Karpas-422 (cell line): ENCODE measurements around the gene MRPS2. TPM values are rescaled to one million over a fixed set of nuclear protein-coding genes. Genes with fewer than 3 reads are reported as not detected.
"Not testable (repeated sequence)": the region's sequence is repeated elsewhere in the genome, so short reads cannot be mapped to it uniquely, and the experiment has no call there.

Experiments used
- DNase-seq: peaks from one replicate; pipeline ENCODE4 v3.0.0-alpha.2; 2015
- H2AFZ ChIP-seq: fragments of 200-600 bp; sonication (generic); 2 replicates; pipeline ENCODE4 v1.6.1; 2014; ENCODE audit warnings: antibody characterized with exemption, low read length, mixed read lengths
- H3K27ac ChIP-seq: fragments of 200-600 bp; sonication (generic); 2 replicates; pipeline ENCODE4 v1.5.1; 2014; ENCODE audit warnings: mild to moderate bottlenecking, low read length, moderate library complexity
- H3K27me3 ChIP-seq: fragments of 200-600 bp; sonication (generic); 2 replicates; pipeline ENCODE4 v1.6.1; 2014; ENCODE audit warnings: low read length, mixed read lengths
- H3K36me3 ChIP-seq: fragments of 200-600 bp; sonication (generic); 2 replicates; pipeline ENCODE4 v1.6.1; 2014; ENCODE audit warnings: low read length, mixed read lengths; ENCODE audit not compliant: insufficient read depth
- H3K4me1 ChIP-seq: fragments of 200-600 bp; sonication (generic); 2 replicates; pipeline ENCODE4 v1.6.1; 2014; ENCODE audit warnings: mild to moderate bottlenecking, low read length, mixed read lengths
- H3K4me2 ChIP-seq: fragments of 200-600 bp; sonication (generic); 2 replicates; pipeline ENCODE4 v1.6.1; 2014; ENCODE audit warnings: low read length, low read depth, mild to moderate bottlenecking; ENCODE audit not compliant: poor library complexity, severe bottlenecking
- H3K4me3 ChIP-seq: fragments of 200-600 bp; sonication (generic); 2 replicates; pipeline ENCODE4 v1.5.1; 2014; ENCODE audit warnings: mild to moderate bottlenecking, antibody characterized with exemption, low read length, mixed read lengths
- H3K79me2 ChIP-seq: fragments of 200-600 bp; sonication (generic); 2 replicates; pipeline ENCODE4 v1.6.1; 2014; ENCODE audit warnings: mild to moderate bottlenecking, low read length, mixed read lengths
- H3K9ac ChIP-seq: fragments of 200-600 bp; sonication (generic); 2 replicates; pipeline ENCODE4 v1.6.0; 2014; ENCODE audit warnings: low read length
- H3K9me2 ChIP-seq: fragments of 200-600 bp; sonication (generic), shearing (Covaris generic); replicated peaks from 2 replicates; pipeline ENCODE4 v1.6.0; 2014; ENCODE audit warnings: mild to moderate bottlenecking, low read length, moderate library complexity; ENCODE audit not compliant: insufficient read depth
- H3K9me3 ChIP-seq: fragments of 300-700, 200-600 bp; sonication (generic); 2 replicates; pipeline ENCODE4 v1.6.1; 2014; ENCODE audit warnings: low read length, mixed read lengths
- H4K20me1 ChIP-seq: fragments of 200-600 bp; sonication (generic); 2 replicates; pipeline ENCODE4 v1.6.1; 2014; ENCODE audit warnings: mild to moderate bottlenecking, antibody characterized with exemption, low read length, low read depth; ENCODE audit not compliant: insufficient read depth
- total RNA-seq: library from RNA; depleted of rRNA; stranded (reverse); fragments of >200 nt; shearing (Covaris generic); gene quantifications from 2 replicates; pipeline ENCODE4 v1.2.3, GENCODE V29; 2014; ENCODE audit warnings: low replicate concordance

The MRPS2 gene
- total RNA-seq, 1 experiment from 2014 or later, result 47.9 TPM

GRCh38 chr9:135543262-135543894 lies 42.9 kb downstream of the MRPS2 start:
- not testable (repeated sequence) for H3K4me2 ChIP-seq, H3K27ac ChIP-seq, H3K9me3 ChIP-seq, H3K36me3 ChIP-seq, DNase-seq, H3K4me3 ChIP-seq, H4K20me1 ChIP-seq, H3K79me2 ChIP-seq, H3K9ac ChIP-seq, H2AFZ ChIP-seq, H3K27me3 ChIP-seq, H3K9me2 ChIP-seq, H3K4me1 ChIP-seq

- no peaks in the 10 kb centered on the region for H3K79me2 ChIP-seq
- no peak overlapping the region for H3K4me2 ChIP-seq
- H3K9me2 ChIP-seq, result no peaks in the 10 kb centered on the region
- H3K4me3 ChIP-seq, result no peak overlapping the region
- no peaks in the 10 kb centered on the region for H3K36me3 ChIP-seq
- H3K9me3 ChIP-seq, result no peaks in the 10 kb centered on the region
- no peak overlapping the region for H3K9ac ChIP-seq
- H3K27me3 ChIP-seq, result no peaks in the 10 kb centered on the region
- no peaks in the 10 kb centered on the region for H3K4me1 ChIP-seq
- no peak overlapping the region for H3K27ac ChIP-seq
- no peak overlapping the region for H2AFZ ChIP-seq
- H4K20me1 ChIP-seq, result no peaks in the 10 kb centered on the region
- no peak for DNase-seq
These were observed 44.6 kb downstream of the MRPS2 start for GRCh38 chr9:135544981-135545635.

GRCh38 chr9:135545646-135546176 lies 45.2 kb downstream of the MRPS2 start, which contains the start of gene OBP2A:
TSS of gene OBP2A (plus strand) at chr9:135546126. CDS start at chr9:135546181, 55 bp downstream.
- not testable (repeated sequence) for H3K36me3 ChIP-seq, H3K4me1 ChIP-seq, H2AFZ ChIP-seq, H3K4me2 ChIP-seq, H3K9me2 ChIP-seq, H3K9ac ChIP-seq, DNase-seq, H3K27ac ChIP-seq, H3K27me3 ChIP-seq, H4K20me1 ChIP-seq, H3K9me3 ChIP-seq, H3K4me3 ChIP-seq, H3K79me2 ChIP-seq

GRCh38 chr9:135546792-135547617 lies 46.5 kb downstream of the MRPS2 start:
- H3K79me2 ChIP-seq, H3K36me3 ChIP-seq, H3K9me3 ChIP-seq, H3K4me2 ChIP-seq, H3K9me2 ChIP-seq, H3K27me3 ChIP-seq, H4K20me1 ChIP-seq, DNase-seq, H3K4me1 ChIP-seq, H3K9ac ChIP-seq, H2AFZ ChIP-seq, H3K4me3 ChIP-seq, H3K27ac ChIP-seq: not testable (repeated sequence)

GRCh38 chr9:135547756-135548736 lies 47.6 kb downstream of the MRPS2 start:
- no peaks in the 10 kb centered on the region for H3K9me2 ChIP-seq

GRCh38 chr9:135549478-135550343 lies 49.2 kb downstream of the MRPS2 start:
- not testable (repeated sequence) for H3K9ac ChIP-seq, H4K20me1 ChIP-seq, H3K27me3 ChIP-seq, H2AFZ ChIP-seq, H3K4me1 ChIP-seq, H3K9me2 ChIP-seq, H3K4me3 ChIP-seq, H3K9me3 ChIP-seq, DNase-seq, H3K27ac ChIP-seq, H3K79me2 ChIP-seq, H3K36me3 ChIP-seq, H3K4me2 ChIP-seq

More at GRCh38 chr9:135547756-135548736, 47.6 kb downstream of the MRPS2 start:
- H3K27ac ChIP-seq, result no peak overlapping the region
- H3K79me2 ChIP-seq, result no peaks in the 10 kb centered on the region
- H3K4me1 ChIP-seq, result no peaks in the 10 kb centered on the region
- H2AFZ ChIP-seq, result no peak overlapping the region
- H3K36me3 ChIP-seq, result no peaks in the 10 kb centered on the region
- no peak overlapping the region for H3K9ac ChIP-seq
- H3K9me3 ChIP-seq, result no peaks in the 10 kb centered on the region
- no peak for DNase-seq
- no peak overlapping the region for H3K4me3 ChIP-seq
- no peaks in the 10 kb centered on the region for H4K20me1 ChIP-seq
- H3K27me3 ChIP-seq, result no peaks in the 10 kb centered on the region
- H3K4me2 ChIP-seq, result no peak overlapping the region

GRCh38 chr9:135550344-135550918 lies 49.9 kb downstream of the MRPS2 start:
- no peak overlapping the region for H2AFZ ChIP-seq
- H3K9ac ChIP-seq, result no peak overlapping the region
- H3K4me2 ChIP-seq, result no peak overlapping the region
- H3K4me3 ChIP-seq, result no peak overlapping the region
- DNase-seq, result no peak
- H3K27me3 ChIP-seq, result no peaks in the 10 kb centered on the region
- H4K20me1 ChIP-seq, result no peaks in the 10 kb centered on the region
- no peaks in the 10 kb centered on the region for H3K9me2 ChIP-seq
- no peaks in the 10 kb centered on the region for H3K36me3 ChIP-seq
- no peaks in the 10 kb centered on the region for H3K9me3 ChIP-seq
- no peak overlapping the region for H3K27ac ChIP-seq
- H3K4me1 ChIP-seq, result no peaks in the 10 kb centered on the region
- H3K79me2 ChIP-seq, result no peaks in the 10 kb centered on the region
